Loucy (cell line): ENCODE results near the gene ZNF263.

Experiments
- EZH2phosphoT487 ChIP-seq: fragments of 200-600 bp; IDR thresholded peaks from 2 replicates; pipeline ENCODE4 v1.6.1; 2018; ENCODE audit warnings: antibody characterized with exemption, mild to moderate bottlenecking, moderate library complexity, borderline replicate concordance
- TF ChIP-seq, protein P1 (sequence below): fragments of 200-600 bp; sonication (generic); conservative IDR thresholded peaks from 2 replicates; pipeline ENCODE4 v1.5.1; 2014; ENCODE audit warnings: mild to moderate bottlenecking, antibody characterized with exemption, low read length

DNA sequence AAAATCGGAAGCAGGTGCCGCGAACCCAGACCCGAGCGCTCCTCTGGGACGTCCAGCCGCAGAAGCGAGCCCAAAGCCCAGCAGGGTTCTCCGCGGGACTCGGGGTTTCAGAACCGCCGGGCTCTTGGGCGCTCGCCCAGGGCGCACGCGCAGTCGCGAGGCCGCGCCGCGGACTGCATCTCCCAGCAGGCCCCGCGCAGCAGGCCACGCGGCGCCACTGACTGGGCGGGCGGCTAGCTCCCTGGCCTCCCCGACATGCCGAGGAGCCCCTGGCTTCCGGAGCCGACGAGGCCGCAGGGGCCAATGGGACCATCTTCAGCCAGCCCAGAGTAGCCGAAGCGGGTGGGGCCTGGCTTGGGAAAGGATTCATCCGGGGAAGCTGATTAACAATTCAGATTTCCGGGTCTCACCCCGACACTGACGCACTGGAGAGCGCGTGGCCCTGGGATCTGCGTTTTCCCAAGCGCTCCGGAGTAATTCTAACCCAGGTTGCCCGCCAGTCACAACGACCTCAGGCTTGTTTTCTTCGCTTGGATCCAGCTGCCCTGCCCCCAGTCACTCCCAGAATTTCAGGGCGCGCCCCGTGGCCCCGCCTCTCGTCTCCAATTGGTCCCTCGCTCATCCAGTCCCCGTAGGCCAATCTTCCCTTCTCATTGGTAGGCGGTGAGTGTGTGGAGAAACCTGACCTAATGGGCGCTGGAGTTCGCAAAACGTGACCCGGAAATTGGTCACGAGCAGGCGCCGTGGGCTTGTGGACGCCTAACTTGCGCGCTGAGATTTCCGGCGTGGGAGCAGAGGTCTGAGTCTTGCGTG lies at the start of gene ZNF263:
- TF ChIP-seq, protein P1, sequence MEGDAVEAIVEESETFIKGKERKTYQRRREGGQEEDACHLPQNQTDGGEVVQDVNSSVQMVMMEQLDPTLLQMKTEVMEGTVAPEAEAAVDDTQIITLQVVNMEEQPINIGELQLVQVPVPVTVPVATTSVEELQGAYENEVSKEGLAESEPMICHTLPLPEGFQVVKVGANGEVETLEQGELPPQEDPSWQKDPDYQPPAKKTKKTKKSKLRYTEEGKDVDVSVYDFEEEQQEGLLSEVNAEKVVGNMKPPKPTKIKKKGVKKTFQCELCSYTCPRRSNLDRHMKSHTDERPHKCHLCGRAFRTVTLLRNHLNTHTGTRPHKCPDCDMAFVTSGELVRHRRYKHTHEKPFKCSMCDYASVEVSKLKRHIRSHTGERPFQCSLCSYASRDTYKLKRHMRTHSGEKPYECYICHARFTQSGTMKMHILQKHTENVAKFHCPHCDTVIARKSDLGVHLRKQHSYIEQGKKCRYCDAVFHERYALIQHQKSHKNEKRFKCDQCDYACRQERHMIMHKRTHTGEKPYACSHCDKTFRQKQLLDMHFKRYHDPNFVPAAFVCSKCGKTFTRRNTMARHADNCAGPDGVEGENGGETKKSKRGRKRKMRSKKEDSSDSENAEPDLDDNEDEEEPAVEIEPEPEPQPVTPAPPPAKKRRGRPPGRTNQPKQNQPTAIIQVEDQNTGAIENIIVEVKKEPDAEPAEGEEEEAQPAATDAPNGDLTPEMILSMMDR, result no peak
- TF ChIP-seq EZH2phosphoT487, result no peak
